HG03571 (cell line): ENCODE results near the gene SAMHD1.
"Not testable (repeated sequence)": the region's sequence is repeated elsewhere in the genome, so short reads cannot be mapped to it uniquely, and the experiment has no call there.

Source experiments
- ATAC-seq: cut with Tn5 transposase; IDR thresholded peaks from one replicate; pipeline ENCODE4 v1.9.1; 2021; ENCODE audit not compliant: unreplicated experiment

The SAMHD1 gene

DNA sequence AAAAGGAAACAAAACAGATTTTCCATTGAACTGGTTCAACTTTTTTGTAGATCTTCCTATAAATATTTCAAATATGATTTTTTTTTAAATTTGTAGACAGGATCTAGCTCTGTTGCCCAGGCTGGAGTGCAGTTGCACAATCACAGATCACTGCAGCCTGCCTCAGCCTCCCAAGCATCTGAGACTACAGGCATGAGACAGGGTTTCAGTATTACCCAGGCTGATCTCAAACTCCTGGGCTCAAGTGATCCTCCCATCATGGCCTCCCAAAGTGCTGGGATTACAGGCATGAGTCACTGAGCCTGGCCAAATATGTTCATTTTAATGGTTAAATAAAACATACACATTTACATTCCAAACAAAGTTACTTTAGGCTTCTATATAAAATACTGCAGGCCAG, 33.6 kb downstream of the SAMHD1 start:
- no peak for ATAC-seq

DNA sequence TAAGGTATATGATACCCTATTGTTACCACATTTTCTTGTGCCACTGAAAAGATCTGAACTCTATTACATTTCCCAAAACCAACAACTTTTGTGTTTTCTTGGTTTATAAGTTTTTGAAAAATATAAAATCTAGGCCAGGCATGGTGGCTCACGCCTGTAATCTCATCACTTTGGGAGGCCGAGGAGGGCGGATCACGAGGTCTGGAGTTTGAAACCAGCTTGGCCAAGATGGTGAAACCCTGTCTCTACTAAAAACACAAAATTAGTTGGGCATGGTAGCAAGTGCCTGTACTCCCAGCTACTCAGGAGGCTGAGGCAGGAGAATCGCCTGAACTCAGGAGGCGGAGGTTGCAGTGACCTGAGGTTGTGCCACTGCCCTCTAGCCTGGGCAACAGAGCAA, 34.3 kb downstream of the SAMHD1 start:
- no peak for ATAC-seq

DNA sequence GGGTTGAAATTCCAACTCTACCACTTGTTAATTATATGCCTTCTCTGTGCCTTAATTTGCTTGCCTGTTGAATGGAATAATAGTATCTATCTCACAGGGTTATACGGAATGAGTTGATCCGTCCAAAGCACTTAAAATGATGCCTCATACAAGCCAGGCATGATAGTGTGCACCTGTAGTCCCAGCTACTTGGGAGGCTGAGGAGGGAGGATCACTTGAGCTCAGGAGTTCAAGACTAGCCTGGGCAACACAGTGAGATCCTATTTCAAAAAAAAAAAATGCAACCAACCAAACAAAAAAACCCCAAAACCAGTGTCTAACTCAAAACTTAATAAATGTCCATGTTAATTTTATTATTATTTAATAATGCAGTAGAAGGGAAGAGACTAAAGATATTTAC, 35.3 kb downstream of the SAMHD1 start:
- no peak for ATAC-seq

DNA sequence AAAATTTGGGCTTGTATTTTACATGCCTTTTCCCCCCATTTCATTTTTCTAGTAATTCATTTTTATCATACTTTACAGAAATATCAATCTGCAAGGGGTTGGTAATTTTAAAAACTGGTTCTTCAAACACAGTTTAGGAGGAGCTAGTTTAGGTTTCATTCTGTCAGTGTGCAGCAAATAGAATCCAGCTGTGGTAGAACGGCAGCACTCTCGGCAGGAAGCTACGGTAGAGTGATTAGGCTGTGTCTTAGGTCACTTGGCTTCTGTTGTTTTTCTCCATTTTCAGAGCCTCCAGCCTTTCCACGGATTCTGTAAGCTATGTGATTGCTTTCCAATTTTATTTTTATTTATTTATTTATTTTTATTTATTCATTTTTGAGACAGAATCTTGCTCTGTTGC, 42.9 kb downstream of the SAMHD1 start:
- no peak for ATAC-seq

DNA sequence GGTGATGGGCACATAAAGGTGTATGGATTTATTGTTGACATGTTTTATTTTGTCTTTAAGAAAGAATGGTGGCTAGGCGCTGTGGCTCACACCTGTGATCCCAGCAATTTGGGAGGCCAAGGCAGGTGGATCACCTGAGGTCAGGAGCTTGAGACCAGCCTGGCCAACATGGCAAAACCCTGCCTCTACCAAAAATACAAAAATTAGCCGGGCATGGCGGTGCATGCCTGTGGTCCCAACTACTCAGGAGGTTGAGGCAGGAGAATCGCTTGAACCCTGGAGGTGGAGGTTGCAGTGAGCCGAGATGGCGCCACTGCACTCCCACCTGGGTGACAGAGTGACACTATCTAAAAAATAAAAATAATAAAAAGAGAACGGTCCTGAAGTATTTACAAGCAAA, 45.4 kb downstream of the SAMHD1 start:
- ATAC-seq, result not testable (repeated sequence)

DNA sequence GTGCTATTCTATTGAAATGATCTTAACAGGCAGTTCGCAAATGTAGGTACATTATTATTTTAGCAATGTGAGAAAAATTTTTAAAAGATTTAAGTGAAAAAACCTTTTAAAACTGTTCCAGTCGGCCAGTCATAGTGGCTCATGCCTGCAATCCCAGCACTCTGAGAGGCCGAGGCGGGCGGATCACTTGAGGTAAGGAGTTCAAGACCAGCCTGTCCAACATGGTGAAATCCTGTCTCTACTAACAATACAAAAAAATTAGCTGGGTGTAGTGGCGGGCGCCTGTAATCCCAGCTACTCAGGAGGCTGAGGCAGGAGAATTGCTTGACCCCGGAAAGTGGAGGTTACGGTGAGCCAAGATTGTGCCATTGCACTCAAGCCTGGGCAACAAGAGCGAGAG, 45.9 kb downstream of the SAMHD1 start:
- ATAC-seq, result not testable (repeated sequence)

DNA sequence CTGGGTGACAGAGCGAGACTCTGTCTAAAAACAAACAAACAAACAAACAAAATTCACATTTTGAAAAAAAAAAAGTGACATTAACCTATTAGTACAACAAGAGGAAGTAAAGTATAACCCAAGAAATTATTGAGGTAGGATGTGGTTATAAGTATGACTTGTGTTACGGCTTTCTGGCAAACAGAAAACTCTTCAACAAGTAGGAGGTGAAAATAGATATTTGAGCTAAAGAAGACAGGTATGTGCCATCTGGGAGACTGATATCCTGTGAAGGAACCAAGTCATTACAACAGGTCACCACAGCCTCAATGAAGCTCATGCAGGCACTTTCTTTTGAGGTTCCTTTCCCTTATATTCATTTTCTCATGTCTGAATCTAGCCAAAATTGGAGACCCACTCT, 46.8 kb downstream of the SAMHD1 start:
- no peak for ATAC-seq

DNA sequence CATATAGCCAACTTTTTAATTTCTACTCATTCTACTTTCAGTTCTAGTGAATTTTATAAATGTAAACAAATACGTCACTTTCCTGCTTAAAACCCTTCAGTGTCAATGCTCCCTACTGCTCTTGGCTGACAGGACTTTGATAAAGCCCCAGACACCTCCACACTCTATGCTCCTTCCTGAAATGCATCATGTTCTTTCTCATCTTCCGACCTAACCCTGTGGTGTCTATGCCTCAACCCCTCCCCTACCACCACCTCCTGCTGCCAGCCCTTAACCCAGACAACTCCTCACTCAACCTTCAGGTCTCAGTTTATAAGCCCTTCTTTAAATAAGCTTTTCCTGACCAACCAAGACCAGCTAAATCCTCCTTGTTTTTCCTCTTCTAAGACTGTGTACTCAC, 56.5 kb downstream of the SAMHD1 start:
- ATAC-seq, result no peak

DNA sequence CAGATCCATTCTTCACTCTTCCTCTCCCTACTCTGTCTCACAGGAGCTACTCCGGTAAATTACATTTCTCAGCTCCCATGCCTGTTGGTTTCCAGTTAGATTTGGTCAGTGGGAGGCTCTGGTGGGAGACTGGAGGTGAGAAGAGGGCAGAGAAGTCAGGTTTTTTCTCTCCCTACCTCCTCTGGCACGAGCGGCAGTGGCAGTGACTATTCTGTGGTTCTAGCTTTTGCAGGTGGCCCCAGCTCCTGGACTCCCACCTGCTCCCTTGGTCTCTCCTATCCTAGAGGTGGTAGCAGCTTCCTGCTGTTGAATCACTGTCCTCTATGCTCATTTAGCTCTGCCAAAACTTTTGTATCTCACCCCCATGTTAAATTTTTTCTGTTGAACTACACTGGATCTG, 57.7 kb downstream of the SAMHD1 start:
- no peak for ATAC-seq

DNA sequence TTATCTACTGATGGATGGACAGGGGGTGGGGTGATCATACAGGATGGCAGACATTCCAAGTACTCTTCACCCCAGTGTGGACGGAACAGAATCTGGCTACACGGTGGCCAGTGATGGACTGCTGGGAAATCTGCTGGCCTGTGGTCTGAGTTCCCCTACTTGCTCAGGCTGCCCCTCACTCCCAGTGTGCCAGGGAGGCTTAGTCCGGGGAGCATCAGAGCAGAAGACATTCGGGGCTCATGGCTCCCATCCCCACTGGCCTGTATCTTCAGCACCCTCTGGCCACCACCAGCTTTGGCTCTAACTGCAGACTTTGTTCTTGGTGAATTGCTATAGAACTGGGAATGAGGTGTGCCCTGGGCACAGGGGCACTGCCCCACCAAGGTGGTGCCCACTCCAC, 60.3 kb downstream of the SAMHD1 start:
- no peak for ATAC-seq

DNA sequence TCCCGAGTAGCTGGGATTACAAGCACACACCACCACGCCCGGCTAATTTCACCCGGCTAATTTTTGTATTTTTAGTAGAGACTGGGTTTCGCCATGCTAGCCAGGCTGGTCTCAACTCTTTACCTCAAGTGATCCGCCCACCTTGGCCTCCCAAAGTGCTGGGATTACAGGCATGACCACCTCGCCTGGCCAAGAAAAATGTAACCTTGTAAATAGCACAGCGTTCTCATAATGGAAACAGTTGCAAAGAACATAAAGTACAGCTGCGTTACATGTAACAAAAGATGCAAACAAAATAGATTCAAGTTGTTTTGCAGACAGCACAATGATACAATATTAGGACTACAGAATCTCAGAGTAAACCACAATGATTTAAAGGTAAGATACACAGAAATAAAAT, 60.9 kb downstream of the SAMHD1 start:
- no peak for ATAC-seq

DNA sequence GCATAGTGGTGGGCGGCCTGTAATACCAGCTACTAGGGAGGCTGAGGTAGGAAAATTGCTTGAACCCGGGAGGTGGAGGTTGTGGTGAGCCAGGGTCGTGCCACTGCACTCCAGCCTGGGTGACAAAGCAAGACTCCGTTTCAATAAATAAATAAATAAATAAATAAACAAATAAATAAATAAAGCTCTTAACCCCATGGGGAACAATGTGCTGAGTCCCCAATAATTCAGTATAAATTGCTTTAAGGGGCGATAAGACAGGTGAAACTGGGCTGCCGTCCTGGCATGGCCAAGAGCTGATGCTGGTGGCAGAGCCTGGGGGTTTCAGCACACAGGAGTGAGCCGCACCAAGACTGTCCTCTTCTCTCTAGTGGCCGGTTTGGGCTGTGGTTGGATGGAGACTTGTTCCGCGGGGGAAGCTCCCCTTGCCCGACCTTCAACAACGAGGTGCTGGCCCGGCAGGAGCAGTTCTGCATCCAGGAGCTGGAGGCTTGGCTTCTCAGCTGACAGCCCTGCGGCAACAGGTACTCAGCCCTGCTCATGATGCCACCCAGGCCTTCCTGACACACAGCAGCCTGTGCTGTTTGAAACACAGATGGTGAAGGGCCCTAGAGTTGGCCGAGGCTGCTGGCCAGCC, 62.5 kb downstream of the SAMHD1 start:
- ATAC-seq, result no peak

DNA sequence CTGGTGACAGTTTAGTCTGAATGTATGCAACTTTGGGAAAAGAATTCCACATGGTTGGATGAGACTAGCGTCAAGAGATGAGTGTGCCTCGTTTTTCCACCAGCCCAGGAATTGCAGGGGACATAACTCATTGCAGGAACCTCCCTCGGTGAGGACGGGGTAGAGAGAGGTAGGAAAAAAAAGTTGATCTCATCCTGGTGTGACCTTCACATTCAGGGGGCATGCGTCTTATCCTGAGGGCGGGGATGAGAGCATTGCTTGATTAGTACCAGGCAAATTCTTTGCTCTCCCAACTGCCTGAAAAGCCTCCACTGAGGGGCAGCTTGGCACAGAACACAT, 63.8 kb downstream of the SAMHD1 start:
- no peak for ATAC-seq

DNA sequence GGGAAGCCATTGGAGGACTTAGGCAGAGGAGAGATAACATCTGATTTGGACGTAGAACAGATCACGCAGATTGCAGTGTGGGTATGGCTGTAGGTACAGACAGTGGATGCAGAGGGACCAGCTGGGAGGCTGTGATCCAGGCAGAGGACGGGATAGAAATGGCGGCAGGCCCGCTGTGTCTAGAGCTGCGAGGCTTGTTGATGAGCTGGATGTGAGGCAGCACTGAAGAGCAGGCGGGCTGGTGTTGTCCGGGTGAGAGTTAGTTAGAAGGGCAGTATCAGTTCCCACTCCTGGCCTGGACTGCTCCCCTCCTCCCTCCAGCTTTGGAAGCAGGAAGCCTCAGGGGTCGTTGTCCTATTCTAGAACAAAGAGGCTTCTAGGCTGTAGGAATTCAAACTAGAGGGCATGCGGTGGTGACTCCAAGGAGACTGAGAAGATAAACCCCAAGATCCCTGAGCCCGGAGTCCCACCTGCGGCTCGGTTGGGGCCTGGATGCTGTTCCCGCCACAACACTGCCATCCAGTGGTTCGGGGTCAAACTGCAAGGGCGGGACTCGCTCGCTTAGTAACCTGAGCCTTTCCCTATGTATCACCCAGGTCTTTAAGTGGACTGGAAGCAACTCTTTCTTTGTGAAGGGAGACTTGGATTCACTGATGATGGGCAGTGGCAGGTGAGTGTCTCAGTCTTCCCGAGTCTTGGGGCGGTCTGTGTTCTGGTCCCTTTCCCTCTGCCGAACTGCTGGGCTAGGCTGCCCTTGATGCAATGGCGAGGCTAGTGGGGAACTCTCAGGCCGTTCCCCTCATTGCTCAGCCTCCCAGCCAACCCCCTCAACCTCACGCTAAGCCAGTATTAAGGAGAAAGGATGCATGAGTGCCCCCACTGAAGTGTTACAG, 64.4 kb downstream of the SAMHD1 start:
- ATAC-seq, result no peak

DNA sequence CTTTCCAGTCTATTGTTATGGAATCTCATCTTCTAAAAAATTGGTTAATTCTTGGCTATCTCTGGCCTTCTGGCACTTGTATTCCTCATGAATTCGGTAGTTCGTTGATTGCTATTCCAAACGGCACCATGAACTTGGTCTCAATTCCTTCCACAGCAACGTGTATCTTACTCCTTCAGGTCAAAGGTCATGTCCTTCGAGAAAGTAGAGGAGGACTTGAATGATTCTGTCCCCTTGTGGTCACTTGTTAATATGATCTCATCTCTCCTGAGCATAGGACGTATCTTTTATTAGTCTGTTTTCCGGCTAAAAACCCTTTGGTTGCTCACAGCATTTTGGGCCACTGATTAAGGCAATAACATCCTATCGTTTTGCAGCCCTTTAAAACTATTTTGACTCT, 66.2 kb downstream of the SAMHD1 start:
- ATAC-seq, result no peak

DNA sequence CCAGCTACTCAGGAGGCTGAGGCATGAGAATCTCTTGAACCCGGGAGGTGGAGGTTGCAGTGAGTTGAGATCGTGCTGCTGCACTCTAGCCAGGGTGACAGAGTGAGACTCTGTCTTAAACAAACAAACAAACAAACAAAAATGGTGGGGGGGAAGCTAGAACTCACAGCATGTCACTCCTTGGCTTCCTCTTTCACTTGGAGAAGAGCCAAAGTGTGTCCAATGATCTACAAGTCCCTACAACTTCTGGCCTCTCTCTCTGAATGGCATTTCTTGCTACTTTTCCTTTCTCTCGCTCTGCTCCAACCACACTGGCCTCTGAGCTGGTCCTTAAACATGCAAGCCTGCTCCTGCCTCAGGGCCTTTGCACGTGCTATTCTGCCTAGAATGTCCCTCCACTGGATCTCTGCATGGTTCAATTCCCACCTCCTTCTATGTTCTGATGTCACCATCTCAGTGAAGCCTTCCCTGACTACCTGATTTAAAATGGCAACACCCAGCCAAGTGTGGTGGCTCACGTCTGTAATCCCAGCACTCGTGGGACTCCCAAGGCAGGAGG, 67.5 kb downstream of the SAMHD1 start:
- ATAC-seq, result no peak

DNA sequence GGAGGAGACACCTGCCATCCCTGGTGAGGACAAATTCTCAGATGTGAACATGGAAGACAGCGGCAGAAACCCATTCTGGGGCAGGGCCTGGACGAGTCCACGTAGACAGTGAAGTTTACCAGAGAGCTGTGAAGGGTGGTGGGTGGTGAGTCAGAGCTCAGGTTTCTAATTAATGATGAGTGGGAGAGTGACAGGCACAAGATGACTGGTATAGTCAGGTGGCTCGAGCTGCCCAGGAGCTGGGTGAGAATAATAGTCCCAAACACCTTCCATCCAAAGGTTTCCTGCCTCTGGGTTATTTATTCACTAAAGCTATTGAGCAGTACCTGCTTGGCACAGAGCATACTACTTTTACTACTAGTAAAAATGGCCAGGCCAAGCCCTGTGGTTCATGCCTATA, 69.6 kb downstream of the SAMHD1 start:
- ATAC-seq, result no peak

DNA sequence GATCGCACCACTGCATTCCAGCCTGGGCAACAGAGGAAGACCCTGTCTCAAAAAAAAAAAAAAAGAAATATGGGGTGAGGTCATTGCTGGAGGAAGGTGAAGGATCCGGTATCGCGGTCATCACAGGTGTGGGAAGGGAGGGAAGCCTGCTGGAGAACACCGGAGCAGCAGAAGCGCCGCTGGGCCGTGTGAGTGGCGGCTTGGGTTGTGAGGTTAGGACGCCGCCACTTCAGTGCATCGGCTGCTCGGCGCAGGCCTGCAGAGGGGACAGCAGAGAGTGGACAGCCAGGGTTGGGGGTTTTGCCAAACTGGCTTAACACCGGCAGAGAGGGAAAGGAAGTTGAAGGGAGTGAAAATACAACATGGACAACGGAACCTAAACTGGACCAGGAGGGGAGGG, 70.2 kb downstream of the SAMHD1 start:
- no peak for ATAC-seq

DNA sequence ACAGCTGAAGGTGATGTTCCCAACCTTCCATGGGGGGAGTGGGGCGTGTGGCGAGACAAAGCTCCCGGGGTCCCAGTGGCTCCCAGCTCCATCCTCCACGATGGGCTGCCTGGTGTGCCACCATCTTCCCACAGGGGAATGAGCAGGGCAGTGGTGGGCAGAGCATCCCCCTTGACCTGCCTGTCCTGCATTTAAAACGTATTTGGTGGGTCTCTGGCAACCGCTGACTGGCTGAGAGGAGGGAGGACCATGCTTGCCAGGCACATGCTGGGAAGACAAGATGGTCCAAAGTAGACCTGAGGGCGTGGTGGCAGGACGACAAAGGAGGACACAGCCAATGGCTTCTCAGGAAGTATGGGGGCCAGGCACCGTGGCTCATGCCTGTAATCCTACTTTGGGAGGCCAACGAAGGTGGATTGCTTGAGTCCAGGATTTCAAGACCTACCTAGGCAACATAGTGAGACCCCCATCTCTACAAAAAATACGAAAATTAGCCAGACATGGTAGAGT, 70.7 kb downstream of the SAMHD1 start:
- no peak for ATAC-seq

DNA sequence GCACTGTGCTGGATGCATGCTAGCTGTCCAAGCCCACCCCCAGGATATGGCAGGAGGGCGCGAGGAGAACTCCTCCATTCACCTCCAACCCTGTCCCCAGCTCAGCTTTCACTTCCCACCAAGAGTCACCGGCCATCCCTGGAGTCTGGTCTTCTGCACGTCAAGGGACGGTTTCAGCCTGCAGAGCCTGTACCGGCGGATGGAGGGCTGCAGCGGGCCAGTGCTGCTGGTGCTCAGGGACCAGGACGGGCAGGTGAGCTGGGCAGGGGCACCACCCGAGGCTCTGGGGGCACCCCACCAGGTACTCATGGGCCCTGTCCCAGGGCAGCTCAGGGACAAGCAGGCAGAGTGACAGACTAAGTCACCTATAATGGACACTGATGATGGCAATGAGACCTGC, 72.6 kb downstream of the SAMHD1 start:
- ATAC-seq, result no peak

DNA sequence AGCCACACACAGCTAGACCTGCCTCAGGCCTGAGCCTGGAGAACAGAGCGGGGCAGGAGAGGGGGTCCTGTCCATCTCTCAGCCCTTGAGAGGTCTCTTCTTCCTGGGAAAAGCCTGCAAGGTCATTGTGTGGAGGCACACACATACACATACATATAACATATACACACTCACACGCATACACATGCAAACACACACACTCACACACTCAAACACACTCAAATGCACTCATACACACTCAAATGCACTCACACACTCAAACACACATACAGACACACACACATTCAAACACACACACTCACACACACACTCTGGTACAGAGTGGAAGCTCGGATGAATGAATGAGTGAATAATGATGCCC, 75.1 kb downstream of the SAMHD1 start:
- ATAC-seq, result no peak

DNA sequence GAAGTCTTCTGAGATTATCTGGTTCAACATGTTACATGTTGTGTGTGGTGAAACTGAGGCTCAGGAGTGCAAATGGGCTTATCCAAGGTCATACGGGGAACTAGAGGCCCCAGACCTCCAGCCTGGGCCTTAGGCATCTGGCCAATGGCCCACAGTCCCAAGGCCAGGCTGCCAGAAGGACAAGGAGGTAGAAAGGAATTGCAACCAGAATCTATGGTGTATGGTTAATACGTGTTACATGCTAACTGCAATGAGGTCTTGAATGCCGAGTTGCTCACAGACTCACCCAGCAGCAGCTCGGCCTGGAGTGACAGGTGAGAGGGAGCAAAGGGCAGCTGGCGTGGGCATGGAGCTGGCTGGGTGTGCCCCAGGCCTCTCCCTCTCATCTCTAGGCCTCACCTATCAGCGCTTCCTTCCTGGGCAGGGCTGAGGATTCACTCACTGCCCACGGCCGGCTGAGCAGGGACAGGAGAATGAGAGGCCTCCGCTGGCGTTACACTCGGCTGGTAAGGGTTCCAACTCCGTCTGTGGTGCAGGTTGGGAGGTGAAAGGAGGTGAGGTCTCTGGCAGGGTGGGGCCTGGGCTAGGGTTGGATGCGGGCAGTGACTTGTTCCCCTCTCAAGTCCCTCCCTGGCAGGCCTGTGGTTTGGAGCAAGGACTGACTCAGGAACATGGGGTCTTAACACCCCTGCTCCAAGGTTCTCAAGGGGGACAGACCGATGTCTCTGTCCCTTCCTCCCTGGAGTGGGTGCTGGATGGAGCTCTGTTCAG, 75.6 kb downstream of the SAMHD1 start, which contains the start of gene TLDC2:
TLDC2 (plus strand) TSS at position 437 of the 771 bp plus-strand sequence; CDS start at position 474, 37 bp downstream.
- no peak for ATAC-seq
